HCT116 (cell line): ENCODE data around the gene DYNLT2. TPM values are rescaled to one million over a fixed set of nuclear protein-coding genes. Genes with fewer than 3 reads are reported as not detected.

Experiments used
- ATAC-seq: fragments of 200-7000 bp; cut with Tn5 transposase; 2 replicates; pipeline ENCODE4 v1.9.1; 2020; ENCODE audit warnings: mild to moderate bottlenecking, moderate library complexity
- BruUV-seq: library from RNA; stranded (reverse); fragments of 400-500 nt; replicated peaks from 2 replicates; lab custom pipeline; 2021; lab: Mats Ljungman, UMichigan
- CTCF ChIA-PET: fragments of 300-600 bp; sonication (Branson Sonifier 250); formaldehyde crosslinking; loops from one replicate; lab custom pipeline; 2021; ENCODE audit warnings: antibody characterized with exemption; lab: Charles Lee
- POLR2A ChIA-PET: fragments of 300-600, 350-600 bp; sonication (Branson Sonifier 250); formaldehyde crosslinking; loops from one replicate; lab custom pipeline; 2021; ENCODE audit warnings: antibody characterized with exemption; lab: Charles Lee
- RAD21 ChIA-PET, 2 experiments: fragments of 300-600 bp; sonication (Branson Sonifier 250); formaldehyde crosslinking; loops; one replicate each; lab custom pipeline; 2023; ENCODE audit warnings: low total read pairs in 2 of 2; ENCODE audit not compliant: uncharacterized antibody in 2 of 2, unreplicated experiment in 2 of 2, low non-redundant PET in 1 of 2; lab: Charles Lee
- DNase-seq: peaks from one replicate; pipeline ENCODE4 v3.0.0-alpha.2; 2010; ENCODE audit warnings: low read depth, low spot score
- H2AFZ ChIP-seq: fragments of 200-600 bp; shearing (Covaris generic), sonication (generic); 2 replicates; pipeline ENCODE4 v1.6.1; 2017; ENCODE audit warnings: low read depth, mixed run types, mixed read lengths, antibody characterized with exemption, low read length; ENCODE audit not compliant: poor library complexity, severe bottlenecking
- H3K27ac ChIP-seq: 2 replicates; pipeline ENCODE4 v1.5.1; 2012; ENCODE audit warnings: low read depth, low read length
- H3K27me3 ChIP-seq: fragments of 200-600 bp; sonication (generic); 2 replicates; pipeline ENCODE4 v1.6.1; 2016; ENCODE audit warnings: mixed run types, low read length, mixed read lengths; ENCODE audit not compliant: insufficient read depth
- H3K36me3 ChIP-seq, 2 experiments: fragments of 200-500 bp in 1 of 2; fragments of 200-600 bp in 1 of 2; sonication (Bioruptor generic) in 1 of 2; sonication (generic) in 1 of 2; 2 replicates each; pipeline versions ENCODE4 v1.5.1 to v1.6.1; 2014 to 2016; ENCODE audit warnings: low read length in 2 of 2, inconsistent platforms in 1 of 2, mixed read lengths in 1 of 2, mixed run types in 1 of 2; ENCODE audit not compliant: insufficient read depth in 2 of 2, control insufficient read depth in 1 of 2
- H3K4me1 ChIP-seq, 2 experiments: fragments of 200-600 bp in 1 of 2; sonication (generic) in 1 of 2; 2 replicates each; pipeline versions ENCODE4 v1.5.1 to v1.6.1; 2012 to 2017; ENCODE audit warnings: low read length in 2 of 2, inconsistent platforms in 1 of 2, mild to moderate bottlenecking in 1 of 2, mixed read lengths in 1 of 2, mixed run types in 1 of 2, moderate library complexity in 1 of 2; ENCODE audit not compliant: insufficient read depth in 2 of 2, control insufficient read depth in 1 of 2
- H3K4me2 ChIP-seq: fragments of 200-600 bp; sonication (generic); 2 replicates; pipeline ENCODE4 v1.6.1; 2017; ENCODE audit warnings: mixed run types, low read length, mixed read lengths
- H3K4me3 ChIP-seq, 2 experiments: fragments of 200-600 bp in 1 of 2; sonication (generic) in 1 of 2; replicated peaks in 1 of 2; 2 replicates each; pipeline ENCODE4 v1.5.1; 2011 to 2016; ENCODE audit warnings: low read length in 2 of 2, control low read depth in 1 of 2, low read depth in 1 of 2, mild to moderate bottlenecking in 1 of 2, mixed read lengths in 1 of 2, mixed run types in 1 of 2
- H3K79me2 ChIP-seq: fragments of 200-600 bp; sonication (generic); 2 replicates; pipeline ENCODE4 v1.6.1; 2017; ENCODE audit warnings: mild to moderate bottlenecking, mixed run types, low read length, moderate library complexity, mixed read lengths; ENCODE audit not compliant: insufficient read depth
- H3K9ac ChIP-seq: fragments of 200-600 bp; sonication (generic); 2 replicates; pipeline ENCODE4 v1.6.1; 2016; ENCODE audit warnings: low read length, mixed read lengths
- H3K9me2 ChIP-seq: fragments of 200-600 bp; sonication (generic), shearing (Covaris generic); 2 replicates; pipeline ENCODE4 v1.6.1; 2017; ENCODE audit warnings: mixed run types, mild to moderate bottlenecking, moderate library complexity; ENCODE audit not compliant: insufficient read depth
- H3K9me3 ChIP-seq, 2 experiments: fragments of 200-500 bp in 1 of 2; fragments of 200-600 bp in 1 of 2; sonication (Bioruptor generic) in 1 of 2; sonication (generic) in 1 of 2; 2 replicates each; pipeline ENCODE4 v1.6.1; 2014 to 2017; ENCODE audit warnings: low read length in 2 of 2, mixed read lengths in 2 of 2, inconsistent platforms in 1 of 2, low read depth in 1 of 2, mild to moderate bottlenecking in 1 of 2, mixed run types in 1 of 2, moderate library complexity in 1 of 2; ENCODE audit not compliant: control insufficient read depth in 1 of 2, insufficient read depth in 1 of 2
- H4K20me1 ChIP-seq: fragments of 200-600 bp; sonication (generic), shearing (Covaris generic); 2 replicates; pipeline ENCODE4 v1.6.1; 2017; ENCODE audit warnings: mixed run types, mild to moderate bottlenecking, moderate library complexity; ENCODE audit not compliant: insufficient read depth
- CBX3 ChIP-seq: IDR thresholded peaks from 2 replicates; pipeline ENCODE4 v1.6.1; 2012; ENCODE audit warnings: low read depth
- CEBPB ChIP-seq: IDR thresholded peaks from 2 replicates; pipeline ENCODE4 v1.6.1; 2012; ENCODE audit warnings: low read depth
- POLR2AphosphoS5 ChIP-seq: IDR thresholded peaks from 2 replicates; pipeline ENCODE4 v1.6.1; 2011; ENCODE audit warnings: mild to moderate bottlenecking, low read depth, low read length, moderate library complexity
- RAD21 ChIP-seq: IDR thresholded peaks from 2 replicates; pipeline ENCODE4 v1.6.1; 2012; ENCODE audit warnings: low read depth, mild to moderate bottlenecking
- SIN3A ChIP-seq: IDR thresholded peaks from 2 replicates; pipeline ENCODE4 v1.6.1; 2012; ENCODE audit warnings: low read depth
- SP1 ChIP-seq: IDR thresholded peaks from 2 replicates; pipeline ENCODE4 v1.6.1; 2012; ENCODE audit warnings: low read depth
- YY1 ChIP-seq: IDR thresholded peaks from 2 replicates; pipeline ENCODE4 v1.6.1; 2011; ENCODE audit warnings: low read length, low read depth, moderate library complexity, mild to moderate bottlenecking; ENCODE audit not compliant: insufficient replicate concordance; ENCODE audit errors: extremely low read depth
- ZFX ChIP-seq: fragments of 450-650 bp; IDR thresholded peaks from 2 replicates; pipeline ENCODE4 v1.6.1; 2017
- ZNF274 ChIP-seq: fragments of 200-500 bp; sonication (Bioruptor generic); IDR thresholded peaks from 2 replicates; pipeline ENCODE4 v1.6.1; 2014; ENCODE audit warnings: mild to moderate bottlenecking, low read depth, low read length, inconsistent platforms
- intact Hi-C: fragments of 100-400 bp; cut with micrococcal nuclease; formaldehyde crosslinking; loops from 2 replicates; pipeline ENCODE4 v1.10.0; 2022
- total RNA-seq: library from RNA; stranded (reverse); gene quantifications from one replicate; pipeline ENCODE4 v1.2.1, GENCODE V29; 2021; ENCODE audit not compliant: unreplicated experiment
- TF ChIP-seq, protein P1 (sequence below): IDR thresholded peaks from 2 replicates; pipeline ENCODE4 v1.6.1; 2012
- TF ChIP-seq, protein P2 (sequence below): IDR thresholded peaks from 2 replicates; pipeline ENCODE4 v1.6.1; 2012; ENCODE audit warnings: low read depth
- TF ChIP-seq, protein P3 (sequence below): IDR thresholded peaks from 2 replicates; pipeline ENCODE4 v1.6.1; 2011; ENCODE audit warnings: mild to moderate bottlenecking, low read length, moderate library complexity; ENCODE audit not compliant: insufficient replicate concordance; ENCODE audit errors: extremely low read depth
- TF ChIP-seq, protein P4 (sequence below), 3 experiments: fragments of 200-600 bp in 1 of 3; sonication (generic) in 1 of 3; IDR thresholded peaks in 2 of 3; conservative IDR thresholded peaks in 1 of 3; 2 replicates each; pipeline ENCODE4 v1.5.1; 2012 to 2017; ENCODE audit warnings: low read depth in 2 of 3, low read length in 2 of 3, antibody characterized with exemption in 1 of 3, borderline replicate concordance in 1 of 3, control low read depth in 1 of 3, mild to moderate bottlenecking in 1 of 3, mixed read lengths in 1 of 3, mixed run types in 1 of 3, moderate library complexity in 1 of 3; ENCODE audit not compliant: insufficient read depth in 1 of 3

The DYNLT2 gene
- total RNA-seq, 1 experiment from 2014 or later: 1.5 TPM

DNA sequence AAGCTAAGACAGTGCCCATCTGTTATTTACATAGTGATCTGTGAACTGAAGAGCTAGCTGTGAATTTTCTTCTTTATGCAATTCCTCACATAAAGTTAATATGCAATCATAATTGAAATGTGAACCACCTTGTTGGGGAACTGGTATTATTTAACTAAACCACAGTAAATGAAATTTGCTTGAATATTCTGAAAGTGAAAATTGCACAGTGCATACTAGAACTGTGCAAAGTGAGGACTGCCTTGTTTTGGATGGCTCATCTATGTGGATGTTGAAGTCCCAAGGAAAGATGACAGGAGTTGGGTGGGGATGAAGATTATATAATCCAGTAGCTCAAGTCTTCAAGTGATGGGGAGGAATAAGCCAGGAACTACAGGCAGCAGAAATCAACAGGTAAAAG lies 21.4 kb downstream of the DYNLT2 start:
- Histone ChIP-seq H3K4me3 (no peak overlapping the region), H3K36me3 (no peaks in the 10 kb centered on the region), H3K4me2 (no peak overlapping the region), H3K27me3 (no peaks in the 10 kb centered on the region), H2AFZ (no peak overlapping the region), H4K20me1 (no peaks in the 10 kb centered on the region), H3K9me2 (no peaks in the 10 kb centered on the region), H3K9ac (no peak overlapping the region), H3K79me2 (no peaks in the 10 kb centered on the region), H3K27ac (no peak overlapping the region), H3K9me3 (no peaks in the 10 kb centered on the region), H3K4me1 (peaks cover 7 to 8% of the 10 kb centered on the region in 2 experiments)
- no peak for ATAC-seq
- ChIA-PET RAD21 (no interaction called here), CTCF (no interaction called here), POLR2A (no interaction called here)
- BruUV-seq: no TSS peak
- no peak for DNase-seq
- no peak for TF ChIP-seq YY1
- TF ChIP-seq, protein P1, sequence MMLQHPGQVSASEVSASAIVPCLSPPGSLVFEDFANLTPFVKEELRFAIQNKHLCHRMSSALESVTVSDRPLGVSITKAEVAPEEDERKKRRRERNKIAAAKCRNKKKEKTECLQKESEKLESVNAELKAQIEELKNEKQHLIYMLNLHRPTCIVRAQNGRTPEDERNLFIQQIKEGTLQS: no peak
- TF ChIP-seq, protein P2, sequence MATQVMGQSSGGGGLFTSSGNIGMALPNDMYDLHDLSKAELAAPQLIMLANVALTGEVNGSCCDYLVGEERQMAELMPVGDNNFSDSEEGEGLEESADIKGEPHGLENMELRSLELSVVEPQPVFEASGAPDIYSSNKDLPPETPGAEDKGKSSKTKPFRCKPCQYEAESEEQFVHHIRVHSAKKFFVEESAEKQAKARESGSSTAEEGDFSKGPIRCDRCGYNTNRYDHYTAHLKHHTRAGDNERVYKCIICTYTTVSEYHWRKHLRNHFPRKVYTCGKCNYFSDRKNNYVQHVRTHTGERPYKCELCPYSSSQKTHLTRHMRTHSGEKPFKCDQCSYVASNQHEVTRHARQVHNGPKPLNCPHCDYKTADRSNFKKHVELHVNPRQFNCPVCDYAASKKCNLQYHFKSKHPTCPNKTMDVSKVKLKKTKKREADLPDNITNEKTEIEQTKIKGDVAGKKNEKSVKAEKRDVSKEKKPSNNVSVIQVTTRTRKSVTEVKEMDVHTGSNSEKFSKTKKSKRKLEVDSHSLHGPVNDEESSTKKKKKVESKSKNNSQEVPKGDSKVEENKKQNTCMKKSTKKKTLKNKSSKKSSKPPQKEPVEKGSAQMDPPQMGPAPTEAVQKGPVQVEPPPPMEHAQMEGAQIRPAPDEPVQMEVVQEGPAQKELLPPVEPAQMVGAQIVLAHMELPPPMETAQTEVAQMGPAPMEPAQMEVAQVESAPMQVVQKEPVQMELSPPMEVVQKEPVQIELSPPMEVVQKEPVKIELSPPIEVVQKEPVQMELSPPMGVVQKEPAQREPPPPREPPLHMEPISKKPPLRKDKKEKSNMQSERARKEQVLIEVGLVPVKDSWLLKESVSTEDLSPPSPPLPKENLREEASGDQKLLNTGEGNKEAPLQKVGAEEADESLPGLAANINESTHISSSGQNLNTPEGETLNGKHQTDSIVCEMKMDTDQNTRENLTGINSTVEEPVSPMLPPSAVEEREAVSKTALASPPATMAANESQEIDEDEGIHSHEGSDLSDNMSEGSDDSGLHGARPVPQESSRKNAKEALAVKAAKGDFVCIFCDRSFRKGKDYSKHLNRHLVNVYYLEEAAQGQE: no peak
- TF ChIP-seq ZNF274: no peak
- no peak for TF ChIP-seq CEBPB
- TF ChIP-seq SP1: no peak
- intact Hi-C loops: no loop called here

DNA sequence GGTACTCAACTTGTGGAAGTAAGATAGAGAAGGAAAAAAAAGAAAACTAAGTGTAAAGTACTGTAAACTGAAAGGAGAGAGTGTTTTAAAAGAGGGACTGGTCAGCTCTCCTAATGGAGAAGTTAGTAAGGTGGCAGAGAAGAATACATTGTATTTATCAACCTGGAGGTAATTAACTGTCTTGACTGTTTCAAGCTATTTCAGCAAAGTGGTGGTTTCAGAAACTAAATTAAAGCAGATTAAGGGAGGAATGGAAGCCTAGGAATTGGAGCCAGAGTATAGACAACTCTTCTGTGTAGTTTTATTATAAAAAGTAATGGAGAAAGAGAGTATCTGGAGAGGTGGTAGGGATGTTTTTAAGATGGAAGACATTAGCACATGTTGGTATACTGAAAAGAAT lies 24.4 kb downstream of the DYNLT2 start:
- POLR2A ChIA-PET: no interaction called here
- intact Hi-C loops: no loop called here
- Histone ChIP-seq H3K4me3 (no peak overlapping the region), H3K9me3 (no peaks in the 10 kb centered on the region), H3K27ac (no peak overlapping the region), H3K27me3 (no peaks in the 10 kb centered on the region), H3K4me1 (peaks cover 16 to 24% of the 10 kb centered on the region in 2 experiments), H3K79me2 (peaks cover 15% of the 10 kb centered on the region), H3K9ac (no peak overlapping the region), H4K20me1 (no peaks in the 10 kb centered on the region), H3K4me2 (no peak overlapping the region), H3K36me3 (no peaks in the 10 kb centered on the region), H2AFZ (no peak overlapping the region), H3K9me2 (no peaks in the 10 kb centered on the region)
- no TSS peak for BruUV-seq
- ATAC-seq (no peak), DNase-seq (no peak)
- CTCF ChIA-PET: no interaction called here
- RAD21 ChIA-PET: no interaction called here
- TF ChIP-seq POLR2AphosphoS5 (no peak), ZFX (no peak), ZNF274 (no peak), SIN3A (no peak), CBX3 (no peak), RAD21 (no peak)
- TF ChIP-seq, protein P3, sequence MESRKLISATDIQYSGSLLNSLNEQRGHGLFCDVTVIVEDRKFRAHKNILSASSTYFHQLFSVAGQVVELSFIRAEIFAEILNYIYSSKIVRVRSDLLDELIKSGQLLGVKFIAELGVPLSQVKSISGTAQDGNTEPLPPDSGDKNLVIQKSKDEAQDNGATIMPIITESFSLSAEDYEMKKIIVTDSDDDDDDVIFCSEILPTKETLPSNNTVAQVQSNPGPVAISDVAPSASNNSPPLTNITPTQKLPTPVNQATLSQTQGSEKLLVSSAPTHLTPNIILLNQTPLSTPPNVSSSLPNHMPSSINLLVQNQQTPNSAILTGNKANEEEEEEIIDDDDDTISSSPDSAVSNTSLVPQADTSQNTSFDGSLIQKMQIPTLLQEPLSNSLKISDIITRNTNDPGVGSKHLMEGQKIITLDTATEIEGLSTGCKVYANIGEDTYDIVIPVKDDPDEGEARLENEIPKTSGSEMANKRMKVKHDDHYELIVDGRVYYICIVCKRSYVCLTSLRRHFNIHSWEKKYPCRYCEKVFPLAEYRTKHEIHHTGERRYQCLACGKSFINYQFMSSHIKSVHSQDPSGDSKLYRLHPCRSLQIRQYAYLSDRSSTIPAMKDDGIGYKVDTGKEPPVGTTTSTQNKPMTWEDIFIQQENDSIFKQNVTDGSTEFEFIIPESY: no peak
- TF ChIP-seq, protein P4, sequence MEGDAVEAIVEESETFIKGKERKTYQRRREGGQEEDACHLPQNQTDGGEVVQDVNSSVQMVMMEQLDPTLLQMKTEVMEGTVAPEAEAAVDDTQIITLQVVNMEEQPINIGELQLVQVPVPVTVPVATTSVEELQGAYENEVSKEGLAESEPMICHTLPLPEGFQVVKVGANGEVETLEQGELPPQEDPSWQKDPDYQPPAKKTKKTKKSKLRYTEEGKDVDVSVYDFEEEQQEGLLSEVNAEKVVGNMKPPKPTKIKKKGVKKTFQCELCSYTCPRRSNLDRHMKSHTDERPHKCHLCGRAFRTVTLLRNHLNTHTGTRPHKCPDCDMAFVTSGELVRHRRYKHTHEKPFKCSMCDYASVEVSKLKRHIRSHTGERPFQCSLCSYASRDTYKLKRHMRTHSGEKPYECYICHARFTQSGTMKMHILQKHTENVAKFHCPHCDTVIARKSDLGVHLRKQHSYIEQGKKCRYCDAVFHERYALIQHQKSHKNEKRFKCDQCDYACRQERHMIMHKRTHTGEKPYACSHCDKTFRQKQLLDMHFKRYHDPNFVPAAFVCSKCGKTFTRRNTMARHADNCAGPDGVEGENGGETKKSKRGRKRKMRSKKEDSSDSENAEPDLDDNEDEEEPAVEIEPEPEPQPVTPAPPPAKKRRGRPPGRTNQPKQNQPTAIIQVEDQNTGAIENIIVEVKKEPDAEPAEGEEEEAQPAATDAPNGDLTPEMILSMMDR (IDR thresholded peaks at IDR 0.05 in 2 of 3, conservative IDR thresholded peaks at IDR 0.05 in 1 of 3; ENCODE audit: borderline replicate concordance in 1 of 3, insufficient read depth in 1 of 3, low read depth in 2 of 3, low read length in 2 of 3): no peak
